Hepatocyte (in vitro differentiated cells): ENCODE results near the gene STK38. TPM values are rescaled to one million over a fixed set of nuclear protein-coding genes. Genes with fewer than 3 reads are reported as not detected.

Experiments
- DNase-seq: peaks from one replicate; pipeline ENCODE4 v3.0.0-alpha.2; 2016; ENCODE audit warnings: low spot score
- H2AFZ ChIP-seq: fragments of 200-600 bp; sonication (generic); 2 replicates; pipeline ENCODE4 v1.6.0; 2016; ENCODE audit warnings: antibody characterized with exemption, mild to moderate bottlenecking
- H3K27ac ChIP-seq: fragments of 200-600 bp; sonication (generic); 2 replicates; pipeline ENCODE4 v1.5.1; 2016; ENCODE audit warnings: mild to moderate bottlenecking
- H3K27me3 ChIP-seq: fragments of 200-600 bp; sonication (generic); 2 replicates; pipeline ENCODE4 v1.6.1; 2016
- H3K36me3 ChIP-seq: fragments of 200-600 bp; sonication (generic); replicated peaks from 2 replicates; pipeline ENCODE4 v1.5.1; 2016; ENCODE audit warnings: low read depth; ENCODE audit not compliant: insufficient read depth
- H3K4me1 ChIP-seq: fragments of 200-600 bp; sonication (generic); 2 replicates; pipeline ENCODE4 v1.5.1; 2016; ENCODE audit warnings: mild to moderate bottlenecking, moderate library complexity; ENCODE audit not compliant: insufficient read depth
- H3K4me2 ChIP-seq: fragments of 200-600 bp; sonication (generic); 2 replicates; pipeline ENCODE4 v1.6.0; 2016
- H3K4me3 ChIP-seq: fragments of 200-600 bp; sonication (generic); 2 replicates; pipeline ENCODE4 v1.5.1; 2016; ENCODE audit warnings: mild to moderate bottlenecking
- H3K79me2 ChIP-seq: fragments of 200-600 bp; sonication (generic); 2 replicates; pipeline ENCODE4 v1.6.0; 2017; ENCODE audit warnings: mild to moderate bottlenecking
- H3K9me2 ChIP-seq: fragments of 200-600 bp; sonication (generic); replicated peaks from 2 replicates; pipeline ENCODE4 v1.6.0; 2017; ENCODE audit warnings: mild to moderate bottlenecking; ENCODE audit not compliant: insufficient read depth
- H3K9me3 ChIP-seq: fragments of 200-600 bp; sonication (generic); 2 replicates; pipeline ENCODE4 v1.5.1; 2016; ENCODE audit warnings: low read depth, mild to moderate bottlenecking
- H4K20me1 ChIP-seq: fragments of 200-600 bp; sonication (generic); 2 replicates; pipeline ENCODE4 v1.6.0; 2016; ENCODE audit warnings: mild to moderate bottlenecking; ENCODE audit not compliant: insufficient read depth, poor library complexity, severe bottlenecking
- CTCF ChIP-seq: fragments of 200-600 bp; sonication (generic); IDR thresholded peaks from 2 replicates; pipeline ENCODE4 v1.5.1; 2016; ENCODE audit warnings: antibody characterized with exemption, mild to moderate bottlenecking; ENCODE audit not compliant: poor library complexity
- EZH2 ChIP-seq: fragments of 200-600 bp; sonication (generic); IDR thresholded peaks from 2 replicates; pipeline ENCODE4 v1.6.1; 2016; ENCODE audit warnings: antibody characterized with exemption, mild to moderate bottlenecking, borderline replicate concordance
- EZH2phosphoT487 ChIP-seq: fragments of 200-600 bp; sonication (generic); IDR thresholded peaks from one replicate; pipeline ENCODE4 v1.6.1; 2018; ENCODE audit warnings: antibody characterized with exemption, mild to moderate bottlenecking, low read depth, moderate library complexity; ENCODE audit not compliant: unreplicated experiment, severe bottlenecking
- WGBS: methylation state at CpG from one replicate; pipeline ENCODE4 v1.1.6; 2016; ENCODE audit warnings: low lambda C conversion rate; ENCODE audit errors: missing lambda C conversion rate; 5-methylcytosine and 5-hydroxymethylcytosine counted together
- polyA plus RNA-seq: library from polyadenylated mRNA; unstranded; fragments of >200 nt; fragmentation: Nextera tagmentation; extraction: Ambion mirVana; gene quantifications from 2 replicates; pipeline ENCODE4 v1.2.1, GENCODE V29; 2016
- total RNA-seq: library from RNA; depleted of rRNA; stranded (reverse); fragments of >200 nt; gene quantifications from 2 replicates; pipeline ENCODE4 v1.2.3, GENCODE V29; 2014

The STK38 gene
- total and polyA plus RNA-seq, 2 experiments from 2014 or later: 27.7 to 39.1 TPM

GRCh38 chr6:36545767-36546307 lies 1.4 kb downstream of the STK38 start:
- peak overlapping the region; percentile 89 for H2AFZ ChIP-seq
- no peak for DNase-seq
- H3K4me2 ChIP-seq: peak overlapping the region; percentile 82
- TF ChIP-seq CTCF (no peak), EZH2phosphoT487 (no peak), EZH2 (no peak)
- H3K9me3 ChIP-seq: no peaks in the 10 kb centered on the region
- H3K36me3 ChIP-seq: no peaks in the 10 kb centered on the region
- H4K20me1 ChIP-seq: peaks cover 14% of the 10 kb centered on the region
- H3K27me3 ChIP-seq: no peaks in the 10 kb centered on the region
- H3K27ac ChIP-seq: peak overlapping the region; percentile 97
- H3K79me2 ChIP-seq: peaks cover 62% of the 10 kb centered on the region
- no peaks in the 10 kb centered on the region for H3K9me2 ChIP-seq
- 36% methylated on average over 3 of the region's 3 CpGs for WGBS
- H3K4me1 ChIP-seq: peaks cover 25% of the 10 kb centered on the region
- peak overlapping the region; percentile 83 for H3K4me3 ChIP-seq

- DNase-seq: no peak
- Histone ChIP-seq H3K9me2 (no peaks in the 10 kb centered on the region), H3K4me1 (peaks cover 25% of the 10 kb centered on the region), H3K9me3 (no peaks in the 10 kb centered on the region), H2AFZ (no peak overlapping the region), H3K79me2 (peaks cover 75% of the 10 kb centered on the region), H3K36me3 (no peaks in the 10 kb centered on the region), H3K4me3 (no peak overlapping the region), H3K4me2 (peak overlapping the region; percentile 82), H3K27ac (no peak overlapping the region), H4K20me1 (peaks cover 14% of the 10 kb centered on the region), H3K27me3 (no peaks in the 10 kb centered on the region)
- no peak for TF ChIP-seq EZH2phosphoT487
- TF ChIP-seq CTCF: no peak
- TF ChIP-seq EZH2: no peak
- WGBS: 79% methylated on average over 1 of the region's 1 CpG
These were observed 3.1 kb downstream of the STK38 start for GRCh38 chr6:36544228-36544627.

- H3K4me3 ChIP-seq: no peak overlapping the region
- WGBS: 93% methylated on average over 2 of the region's 2 CpGs
- no peak overlapping the region for H3K4me2 ChIP-seq
- peaks cover 85% of the 10 kb centered on the region for H3K79me2 ChIP-seq
- H3K9me2 ChIP-seq: no peaks in the 10 kb centered on the region
- H2AFZ ChIP-seq: no peak overlapping the region
- TF ChIP-seq EZH2phosphoT487 (no peak), CTCF (no peak), EZH2 (no peak)
- peaks cover 18% of the 10 kb centered on the region for H3K4me1 ChIP-seq
- no peaks in the 10 kb centered on the region for H3K27me3 ChIP-seq
- no peak overlapping the region for H3K27ac ChIP-seq
- peaks cover 14% of the 10 kb centered on the region for H4K20me1 ChIP-seq
- H3K36me3 ChIP-seq: no peaks in the 10 kb centered on the region
- H3K9me3 ChIP-seq: no peaks in the 10 kb centered on the region
- no peak for DNase-seq
These were observed 5.2 kb downstream of the STK38 start for GRCh38 chr6:36542041-36542440.
